ENCODE data around the gene TET3.

- TF ChIP-seq EZH2 (IDR thresholded peaks at IDR 0.05; ENCODE audit: low read depth) (no peak), CTCF (conservative IDR thresholded peaks at IDR 0.05) (no peak)
Measured at GRCh38 chr2:73965053-73965452, 19.7 kb upstream of the TET3 start.
